Activated CD8-positive, alpha-beta memory T cell treated with anti-CD3 and anti-CD28 coated beads, Interleukin-2, amount 50 U/mL, for 4 hours (primary cell): Measurements from ENCODE around the gene PHACTR1.
A peak's percentile ranks its signal among the peaks of the same experiment; 100 is the strongest.
"Not testable (repeated sequence)": the region's sequence is repeated elsewhere in the genome, so short reads cannot be mapped to it uniquely, and the experiment has no call there.

Experiments
- DNase-seq: peaks from one replicate; pipeline ENCODE4 v3.0.0-alpha.2; 2020

The PHACTR1 gene

GRCh38 chr6:12749531-12750379 lies 33.2 kb downstream of the PHACTR1 start:
- no peak for DNase-seq

- DNase-seq = no peak
These were observed 33.8 kb downstream of the PHACTR1 start for GRCh38 chr6:12750416-12750815.

GRCh38 chr6:12751694-12752325 lies 35.2 kb downstream of the PHACTR1 start:
- peak; percentile 19 for DNase-seq

GRCh38 chr6:12753036-12753435 lies 36.5 kb downstream of the PHACTR1 start:
- DNase-seq = no peak

GRCh38 chr6:12760226-12760625 lies 43.7 kb downstream of the PHACTR1 start:
- no peak for DNase-seq

- no peak for DNase-seq
These were observed 44.3 kb downstream of the PHACTR1 start for GRCh38 chr6:12760911-12761310.

- DNase-seq = no peak
These were observed 45.0 kb downstream of the PHACTR1 start for GRCh38 chr6:12761376-12762115.

GRCh38 chr6:12762731-12763434 lies 46.3 kb downstream of the PHACTR1 start:
- not testable (repeated sequence) for DNase-seq

- DNase-seq = no peak
These were observed 49.8 kb downstream of the PHACTR1 start for GRCh38 chr6:12766365-12766764.

- DNase-seq = no peak
These were observed 50.4 kb downstream of the PHACTR1 start for GRCh38 chr6:12767016-12767415.

GRCh38 chr6:12769556-12770256 lies 53.1 kb downstream of the PHACTR1 start:
- no peak for DNase-seq

GRCh38 chr6:12772416-12772815 lies 55.8 kb downstream of the PHACTR1 start:
- DNase-seq = no peak

- no peak for DNase-seq
These were observed 59.7 kb downstream of the PHACTR1 start for GRCh38 chr6:12776291-12776690.

GRCh38 chr6:12779772-12780171 lies 63.2 kb downstream of the PHACTR1 start:
- DNase-seq = no peak

- DNase-seq = no peak
These were observed 65.6 kb downstream of the PHACTR1 start for GRCh38 chr6:12782136-12782535.

- DNase-seq = no peak
These were observed 68.7 kb downstream of the PHACTR1 start for GRCh38 chr6:12785301-12785700.

GRCh38 chr6:12785921-12786320 lies 69.4 kb downstream of the PHACTR1 start:
- DNase-seq = no peak

- no peak for DNase-seq
These were observed 74.8 kb downstream of the PHACTR1 start for GRCh38 chr6:12791371-12791770.

- DNase-seq = no peak
These were observed 81.8 kb downstream of the PHACTR1 start for GRCh38 chr6:12798326-12798725.

GRCh38 chr6:12800120-12800519 lies 83.6 kb downstream of the PHACTR1 start:
- no peak for DNase-seq

GRCh38 chr6:12801141-12801540 lies 84.6 kb downstream of the PHACTR1 start:
- DNase-seq = no peak

- DNase-seq = no peak
These were observed 85.9 kb downstream of the PHACTR1 start for GRCh38 chr6:12802440-12802839.
